GM19351 (cell line): ENCODE data around the gene MOV10L1.
"Not testable (repeated sequence)": the region's sequence is repeated elsewhere in the genome, so short reads cannot be mapped to it uniquely, and the experiment has no call there.

Experiments
- ATAC-seq: cut with Tn5 transposase; IDR thresholded peaks from one replicate; pipeline ENCODE4 v1.9.1; 2021; ENCODE audit warnings: mild to moderate bottlenecking, moderate library complexity; ENCODE audit not compliant: unreplicated experiment

The MOV10L1 gene

GRCh38 chr22:50199829-50200460 lies 110.1 kb downstream of the MOV10L1 start:
- peak; percentile 11 for ATAC-seq

GRCh38 chr22:50200461-50201190 lies 110.8 kb downstream of the MOV10L1 start, which contains the start of gene SELENOO:
Gene SELENOO, plus strand, starts transcription at chr22:50201011. Its CDS starts 26 bp downstream, at chr22:50201037.
- peak; percentile 68 for ATAC-seq

GRCh38 chr22:50201191-50202129 lies 111.7 kb downstream of the MOV10L1 start:
- peak; percentile 22 for ATAC-seq

GRCh38 chr22:50202130-50202666 lies 112.4 kb downstream of the MOV10L1 start:
- no peak for ATAC-seq

GRCh38 chr22:50203288-50203687 lies 113.5 kb downstream of the MOV10L1 start:
- no peak for ATAC-seq

- ATAC-seq, result no peak
Measured at GRCh38 chr22:50204571-50204970, 114.8 kb downstream of the MOV10L1 start.

GRCh38 chr22:50204998-50205397 lies 115.2 kb downstream of the MOV10L1 start:
- ATAC-seq, result not testable (repeated sequence)

GRCh38 chr22:50205781-50206569 lies 116.2 kb downstream of the MOV10L1 start:
- no peak for ATAC-seq

GRCh38 chr22:50206599-50206998 lies 116.8 kb downstream of the MOV10L1 start:
- no peak for ATAC-seq

- ATAC-seq, result no peak
Measured at GRCh38 chr22:50207383-50208140, 117.8 kb downstream of the MOV10L1 start.

GRCh38 chr22:50208430-50208938 lies 118.7 kb downstream of the MOV10L1 start:
- ATAC-seq, result no peak

- ATAC-seq, result no peak
Measured at GRCh38 chr22:50208939-50209892, 119.4 kb downstream of the MOV10L1 start.

- ATAC-seq, result no peak
Measured at GRCh38 chr22:50209893-50210292, 120.1 kb downstream of the MOV10L1 start.

GRCh38 chr22:50210378-50211139 lies 120.8 kb downstream of the MOV10L1 start:
- ATAC-seq, result no peak

GRCh38 chr22:50211147-50211546 lies 121.3 kb downstream of the MOV10L1 start:
- ATAC-seq, result no peak
